ENCODE results near the gene PRKCD. TPM values are rescaled to one million over a fixed set of nuclear protein-coding genes. Genes with fewer than 3 reads are reported as not detected.
A peak's percentile ranks its signal among the peaks of the same experiment; 100 is the strongest.

The PRKCD gene
- total RNA-seq, 1 donor from 2014 or later, result 103 TPM

GRCh38 chr3:53230789-53231188, 69.8 kb downstream of the PRKCD start:
- intact Hi-C loops (cut with DNase I), result no loop called here
- Histone ChIP-seq H3K27ac (peak overlapping the region; percentile 21), H3K36me3 (peaks cover 100% of the 10 kb centered on the region), H3K27me3 (ENCODE audit: low read depth) (no peaks in the 10 kb centered on the region), H3K4me3 (no peak overlapping the region), H3K9me3 (no peaks in the 10 kb centered on the region), H3K4me1 (peaks cover 3% of the 10 kb centered on the region)
- DNase-seq (peak; percentile 17), ATAC-seq (no peak)
- TF ChIP-seq CTCF (IDR thresholded peaks at IDR 0.05), result no peak

DNA sequence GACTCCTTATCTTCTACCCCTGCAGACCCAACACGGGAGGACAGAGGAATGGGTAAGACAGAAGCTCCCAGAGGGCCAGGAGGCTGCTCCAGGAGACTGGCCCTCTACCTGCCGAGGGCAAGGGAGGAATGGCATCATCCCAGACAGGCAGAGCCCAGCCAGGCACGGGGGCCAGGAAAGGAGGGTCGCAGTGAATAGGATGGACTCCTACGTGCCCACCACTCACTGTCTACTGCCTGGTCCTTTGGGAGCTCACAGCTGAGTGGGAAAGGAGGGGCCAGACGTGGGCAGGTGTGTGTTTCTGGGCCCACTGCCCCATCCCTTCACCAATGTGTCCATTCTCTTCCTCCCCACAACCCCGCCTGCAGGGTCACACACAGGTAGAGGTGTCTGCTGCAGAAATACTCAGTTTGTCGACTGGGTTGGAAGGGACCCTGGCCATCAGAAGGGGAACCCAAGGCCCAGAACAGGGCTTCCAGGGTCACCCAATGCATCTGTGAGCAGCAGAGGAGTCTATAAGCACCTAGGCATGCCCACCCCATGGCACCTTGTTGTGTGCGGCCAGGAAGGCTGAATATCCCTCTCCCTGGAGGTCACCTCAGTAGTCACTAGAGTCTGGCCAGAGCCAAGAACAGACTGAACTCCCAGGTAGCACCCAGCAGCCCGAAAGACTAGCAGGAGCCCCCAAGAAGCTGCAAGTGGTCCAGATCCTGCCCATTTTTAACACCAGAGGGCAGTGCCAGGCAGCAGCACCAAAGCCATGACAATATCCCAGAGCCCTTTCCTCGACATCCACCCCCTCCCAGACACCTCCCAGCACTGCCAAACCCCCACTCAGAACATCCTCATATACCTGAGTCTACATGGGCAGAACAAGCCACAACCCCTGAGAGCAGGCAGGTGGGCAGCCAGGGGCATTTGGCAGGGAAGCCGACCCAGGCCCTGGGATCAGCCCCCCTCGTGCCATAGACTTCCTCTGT, 70.8 kb downstream of the PRKCD start:
- Histone ChIP-seq H3K27ac (no peak overlapping the region), H3K4me1 (peaks cover 14% of the 10 kb centered on the region), H3K27me3 (ENCODE audit: low read depth) (no peaks in the 10 kb centered on the region), H3K4me3 (no peak overlapping the region), H3K36me3 (peaks cover 100% of the 10 kb centered on the region), H3K9me3 (no peaks in the 10 kb centered on the region)
- ATAC-seq, result no peak
- intact Hi-C loops (cut with DNase I), result no loop called here
- peak; percentile 21 for DNase-seq
- no peak for TF ChIP-seq CTCF (IDR thresholded peaks at IDR 0.05)

DNA sequence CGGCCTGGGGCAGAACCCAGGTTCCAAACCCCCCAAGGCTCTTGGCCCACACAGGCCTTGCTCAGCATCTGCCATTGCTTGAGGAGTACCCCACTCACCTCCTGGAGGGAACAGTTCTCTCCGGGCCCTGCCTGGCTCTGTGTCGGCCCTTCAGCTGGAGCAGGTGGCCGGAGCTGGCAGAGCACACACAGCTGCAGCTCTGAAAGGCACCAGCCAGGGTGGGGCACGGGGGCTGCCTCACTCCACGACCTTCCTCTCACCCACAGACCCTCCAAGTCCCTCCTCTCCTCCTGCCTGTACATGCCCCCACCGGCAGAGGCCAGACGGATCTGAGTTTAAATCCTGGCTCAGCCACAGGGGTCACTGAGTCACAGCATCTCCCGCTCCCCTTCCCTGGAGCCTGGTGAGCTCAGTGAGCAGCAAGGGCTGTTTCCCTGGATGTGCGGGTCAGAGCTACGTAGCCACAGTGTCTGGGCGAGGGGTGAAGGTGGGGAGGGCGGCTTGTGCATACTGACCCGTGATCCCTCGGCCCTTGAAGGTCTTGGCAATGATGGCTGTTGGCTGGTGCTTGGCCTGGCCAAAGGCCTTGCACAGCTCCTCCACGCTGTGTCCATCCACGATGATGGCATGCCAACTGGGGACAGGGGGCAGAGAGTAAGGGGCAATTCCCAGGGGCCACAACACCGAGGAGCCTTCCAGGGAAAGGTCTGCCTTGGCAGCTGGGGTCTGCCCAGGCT, 71.8 kb downstream of the PRKCD start:
- TF ChIP-seq CTCF (IDR thresholded peaks at IDR 0.05), result no peak
- intact Hi-C loops (cut with DNase I), result no loop called here
- no peaks in the 10 kb centered on the region for H3K27me3 ChIP-seq (ENCODE audit: low read depth)
- no peak overlapping the region for H3K4me3 ChIP-seq
- peaks cover 97% of the 10 kb centered on the region for H3K36me3 ChIP-seq
- no peak for ATAC-seq
- DNase-seq, result peak; percentile 39
- H3K4me1 ChIP-seq, result peaks cover 17% of the 10 kb centered on the region
- H3K27ac ChIP-seq, result no peak overlapping the region
- H3K9me3 ChIP-seq, result no peaks in the 10 kb centered on the region

DNA sequence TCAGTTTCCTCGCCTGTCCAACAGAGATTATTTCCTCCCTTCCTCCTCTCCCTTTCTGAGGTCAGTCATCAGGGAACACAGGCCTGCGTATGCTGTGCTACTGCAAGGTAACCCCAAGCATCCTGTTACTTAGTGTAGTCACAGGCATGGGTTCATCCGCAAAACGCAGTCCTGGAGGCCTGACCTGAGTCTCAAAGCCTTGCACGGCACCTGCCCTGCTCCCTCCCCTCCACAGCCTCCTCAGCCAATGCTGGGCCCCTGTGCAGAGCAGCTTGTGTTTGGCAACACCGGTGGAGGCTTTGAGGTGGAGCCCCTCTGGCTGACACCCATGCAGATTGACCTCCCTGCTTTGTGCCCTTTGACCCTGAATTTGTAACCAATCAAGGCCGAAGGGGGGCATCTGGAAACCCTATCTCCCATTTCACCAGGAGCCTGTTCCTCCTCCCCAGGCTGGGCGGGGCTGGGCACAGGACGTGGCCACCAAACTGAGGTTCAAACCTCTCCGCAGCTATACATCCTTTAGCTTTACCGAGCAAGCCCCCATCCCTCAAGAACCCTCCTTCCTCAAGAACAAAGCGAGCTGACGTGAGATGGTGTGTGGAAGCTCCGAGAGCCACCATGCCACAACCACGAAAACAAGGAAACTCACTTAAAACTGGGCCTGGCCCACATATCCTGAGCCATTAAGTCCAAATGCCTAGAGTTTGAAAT, 73.3 kb downstream of the PRKCD start:
- peaks cover 97% of the 10 kb centered on the region for H3K36me3 ChIP-seq
- intact Hi-C loops (cut with DNase I), result no loop called here
- no peak overlapping the region for H3K27ac ChIP-seq
- no peak for ATAC-seq
- no peaks in the 10 kb centered on the region for H3K9me3 ChIP-seq
- H3K4me3 ChIP-seq, result no peak overlapping the region
- no peaks in the 10 kb centered on the region for H3K27me3 ChIP-seq (ENCODE audit: low read depth)
- peaks cover 28% of the 10 kb centered on the region for H3K4me1 ChIP-seq
- DNase-seq, result peak; percentile 22
- TF ChIP-seq CTCF (IDR thresholded peaks at IDR 0.05), result no peak

DNA sequence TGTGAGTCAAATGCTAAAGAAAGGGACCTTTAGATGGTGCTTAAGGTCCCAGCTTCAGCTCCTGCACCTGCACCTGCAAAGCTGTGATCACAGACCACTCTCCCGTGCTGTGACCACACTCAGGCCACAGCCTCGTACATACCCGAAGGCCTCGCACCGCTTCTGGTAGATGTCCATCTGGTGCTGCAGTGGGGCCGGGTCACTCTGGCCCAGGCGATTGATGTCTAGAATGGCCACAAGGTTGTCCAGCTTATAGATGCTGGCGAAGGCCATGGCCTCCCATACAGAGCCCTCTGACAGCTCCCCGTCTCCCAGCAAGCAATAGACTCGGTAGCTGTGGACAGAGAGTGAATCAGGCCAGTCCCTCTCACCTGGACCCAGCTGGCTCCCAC, 73.8 kb downstream of the PRKCD start:
- intact Hi-C loops (cut with DNase I), result no loop called here
- no peaks in the 10 kb centered on the region for H3K27me3 ChIP-seq (ENCODE audit: low read depth)
- H3K4me1 ChIP-seq, result peaks cover 33% of the 10 kb centered on the region
- no peak for TF ChIP-seq CTCF (IDR thresholded peaks at IDR 0.05)
- no peak for DNase-seq
- no peak overlapping the region for H3K27ac ChIP-seq
- peaks cover 97% of the 10 kb centered on the region for H3K36me3 ChIP-seq
- ATAC-seq, result no peak
- no peaks in the 10 kb centered on the region for H3K9me3 ChIP-seq
- no peak overlapping the region for H3K4me3 ChIP-seq

All from lower lobe of right lung (tissue), 2 donors.